Bronchial epithelial cell (primary cell): ENCODE measurements around the gene NAP1L4. TPM values are rescaled to one million over a fixed set of nuclear protein-coding genes. Genes with fewer than 3 reads are reported as not detected.
A peak's percentile ranks its signal among the peaks of the same experiment; 100 is the strongest.

Experiments used
- DNase-seq: peaks from one replicate; pipeline ENCODE4 v3.0.0-alpha.2; 2010; ENCODE audit warnings: low read depth
- FAIRE-seq: peaks from 2 replicates; lab custom pipeline; 2011; peaks lifted over from hg19 to GRCh38; lab: Jason Lieb, UNC
- H3K27me3 ChIP-seq: 2 replicates; pipeline ENCODE4 v1.5.1; 2011; ENCODE audit warnings: low read length; ENCODE audit not compliant: control insufficient read depth, insufficient read depth
- H3K36me3 ChIP-seq: 2 replicates; pipeline ENCODE4 v1.5.1; 2011; ENCODE audit warnings: low read length; ENCODE audit not compliant: control insufficient read depth, insufficient read depth
- H3K4me3 ChIP-seq: 2 replicates; pipeline ENCODE4 v1.5.1; 2011; ENCODE audit warnings: mild to moderate bottlenecking, low read depth, low read length, control low read depth
- CTCF ChIP-seq: IDR thresholded peaks from 2 replicates; pipeline ENCODE4 v1.5.1; 2011; ENCODE audit warnings: mild to moderate bottlenecking, moderate library complexity, low read length, control low read depth, inconsistent platforms; ENCODE audit not compliant: insufficient read depth, severe bottlenecking
- total RNA-seq: library from RNA; depleted of rRNA; stranded (reverse); fragments of >200 nt; gene quantifications from 2 replicates; pipeline ENCODE4 v1.2.1, GENCODE V29; 2014

NAP1L4 gene
- total RNA-seq, 1 donor from 2014 or later: 101 TPM

GRCh38 chr11:2944530-2944929 lies 47.6 kb downstream of the NAP1L4 start:
- Histone ChIP-seq H3K27me3 (no peaks in the 10 kb centered on the region), H3K4me3 (no peak overlapping the region), H3K36me3 (peaks cover 15% of the 10 kb centered on the region)
- TF ChIP-seq CTCF: no peak
- FAIRE-seq (no peak), DNase-seq (no peak)

GRCh38 chr11:2943711-2944118 lies 48.4 kb downstream of the NAP1L4 start:
- H3K36me3 ChIP-seq: peaks cover 14% of the 10 kb centered on the region
- TF ChIP-seq CTCF: peak; percentile 47
- no peaks in the 10 kb centered on the region for H3K27me3 ChIP-seq
- H3K4me3 ChIP-seq: no peak overlapping the region
- FAIRE-seq: no peak
- peak; percentile 37 for DNase-seq

- no peak overlapping the region for H3K4me3 ChIP-seq
- DNase-seq: no peak
- TF ChIP-seq CTCF: no peak
- H3K27me3 ChIP-seq: no peaks in the 10 kb centered on the region
- no peak for FAIRE-seq
- peaks cover 12% of the 10 kb centered on the region for H3K36me3 ChIP-seq
Measured at GRCh38 chr11:2942872-2943710, 49.0 kb downstream of the NAP1L4 start.

- no peaks in the 10 kb centered on the region for H3K27me3 ChIP-seq
- TF ChIP-seq CTCF: no peak
Measured at GRCh38 chr11:2942447-2942846, 49.7 kb downstream of the NAP1L4 start.

GRCh38 chr11:2940921-2941821 lies 51.0 kb downstream of the NAP1L4 start:
- DNase-seq: peak; percentile 18
- Histone ChIP-seq H3K4me3 (no peak overlapping the region), H3K27me3 (no peaks in the 10 kb centered on the region), H3K36me3 (peaks cover 10% of the 10 kb centered on the region)
- no peak for TF ChIP-seq CTCF
- FAIRE-seq: no peak

More at GRCh38 chr11:2942447-2942846, 49.7 kb downstream of the NAP1L4 start:
- Histone ChIP-seq H3K4me3 (no peak overlapping the region), H3K36me3 (peaks cover 10% of the 10 kb centered on the region)
- FAIRE-seq (no peak), DNase-seq (no peak)
